ENCODE measurements around the gene RBM27. TPM values are rescaled to one million over a fixed set of nuclear protein-coding genes. Genes with fewer than 3 reads are reported as not detected.

RBM27 gene
- total RNA-seq, 1 experiment from 2014 or later: 22.5 TPM

DNA sequence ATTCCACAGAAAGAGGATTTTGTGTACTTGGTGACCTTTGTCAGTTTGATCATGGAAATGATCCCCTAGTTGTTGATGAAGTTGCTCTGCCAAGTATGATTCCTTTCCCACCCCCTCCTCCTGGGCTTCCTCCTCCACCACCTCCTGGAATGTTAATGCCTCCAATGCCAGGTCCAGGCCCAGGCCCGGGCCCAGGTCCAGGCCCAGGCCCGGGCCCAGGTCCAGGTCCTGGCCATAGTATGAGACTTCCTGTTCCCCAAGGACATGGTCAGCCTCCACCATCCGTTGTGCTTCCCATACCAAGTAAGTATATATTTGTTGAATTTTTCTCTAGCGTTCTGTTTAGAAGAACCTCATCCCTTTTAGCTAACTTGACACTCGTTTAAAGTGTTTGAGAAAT is 30.0 kb downstream of the RBM27 start:
- Histone ChIP-seq H3K4me1 (ENCODE audit: control insufficient read depth, insufficient read depth, low read length) (no peaks in the 10 kb centered on the region), H3K4me3 (ENCODE audit: low read depth in 2 of 2, low read length in 2 of 2) (no peak overlapping the region), H3K9me3 (ENCODE audit: control insufficient read depth, insufficient read depth, low read depth, low read length) (no peaks in the 10 kb centered on the region), H3K27me3 (ENCODE audit: control insufficient read depth, insufficient read depth, low read length) (no peaks in the 10 kb centered on the region), H3K36me3 (ENCODE audit: control insufficient read depth, insufficient read depth, low read length) (peaks cover 12% of the 10 kb centered on the region; the same call in 1 of the 2 replicates), H3K27ac (ENCODE audit: low read length) (no peak overlapping the region)
- no TSS peak for BruUV-seq (replicated peaks)
- ChIA-PET CTCF (no interaction called here), POLR2A (no interaction called here)
- DNase-seq (ENCODE audit: low read depth, low spot score): no peak
- ATAC-seq: no peak
- no peak for TF ChIP-seq SIN3A (IDR thresholded peaks at IDR 0.05; ENCODE audit: borderline replicate concordance, insufficient read depth, low read depth, low read length)
- intact Hi-C loops (cut with micrococcal nuclease; ENCODE audit: unreplicated experiment): no loop called here
- in situ Hi-C loops (cut with HindIII; ENCODE audit: low pct_unique_long_range_greater_than_20kb, low sequenced_read_pairs): no loop called here

DNA sequence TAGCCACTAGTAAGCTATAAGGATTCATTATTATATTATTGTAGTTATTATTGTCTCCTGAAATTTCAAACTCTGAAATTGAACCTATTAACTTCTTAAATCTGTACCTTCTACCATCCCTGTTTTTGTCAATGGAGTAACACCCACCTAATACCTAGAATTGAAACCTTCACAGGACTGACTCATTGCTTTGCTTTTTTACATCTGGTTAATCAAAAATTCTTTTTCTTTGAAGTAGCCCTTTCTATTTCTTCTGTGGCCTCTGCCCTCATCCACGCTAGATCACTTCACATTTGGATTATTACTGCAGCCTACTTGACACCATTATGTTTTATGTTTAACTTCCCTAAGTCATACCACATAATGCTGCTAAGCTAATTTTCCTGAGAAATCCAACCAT is 35.6 kb downstream of the RBM27 start:
- Histone ChIP-seq H3K36me3 (ENCODE audit: control insufficient read depth, insufficient read depth, low read length) (peaks cover 4% of the 10 kb centered on the region; the same call in 1 of the 2 replicates), H3K27ac (ENCODE audit: low read length) (no peak overlapping the region), H3K27me3 (ENCODE audit: control insufficient read depth, insufficient read depth, low read length) (no peaks in the 10 kb centered on the region), H3K4me3 (ENCODE audit: low read depth in 2 of 2, low read length in 2 of 2) (no peak overlapping the region), H3K9me3 (ENCODE audit: control insufficient read depth, insufficient read depth, low read depth, low read length) (no peaks in the 10 kb centered on the region), H3K4me1 (ENCODE audit: control insufficient read depth, insufficient read depth, low read length) (no peaks in the 10 kb centered on the region)
- CTCF ChIA-PET: no interaction called here
- POLR2A ChIA-PET: no interaction called here
- in situ Hi-C loops (cut with HindIII; ENCODE audit: low pct_unique_long_range_greater_than_20kb, low sequenced_read_pairs) (no loop called here), intact Hi-C loops (cut with micrococcal nuclease; ENCODE audit: unreplicated experiment) (no loop called here)
- TSS peak; percentile 38 for BruUV-seq (replicated peaks)
- ATAC-seq (no peak), DNase-seq (ENCODE audit: low read depth, low spot score) (no peak)
- TF ChIP-seq SIN3A (IDR thresholded peaks at IDR 0.05; ENCODE audit: borderline replicate concordance, insufficient read depth, low read depth, low read length): no peak
- TF ChIP-seq TCF7L2 (IDR thresholded peaks at IDR 0.05; ENCODE audit: low read depth, low read length): no peak
- TF ChIP-seq POLR2AphosphoS5 (IDR thresholded peaks at IDR 0.05; ENCODE audit: low read depth, low read length): no peak
- TF ChIP-seq, protein P1, sequence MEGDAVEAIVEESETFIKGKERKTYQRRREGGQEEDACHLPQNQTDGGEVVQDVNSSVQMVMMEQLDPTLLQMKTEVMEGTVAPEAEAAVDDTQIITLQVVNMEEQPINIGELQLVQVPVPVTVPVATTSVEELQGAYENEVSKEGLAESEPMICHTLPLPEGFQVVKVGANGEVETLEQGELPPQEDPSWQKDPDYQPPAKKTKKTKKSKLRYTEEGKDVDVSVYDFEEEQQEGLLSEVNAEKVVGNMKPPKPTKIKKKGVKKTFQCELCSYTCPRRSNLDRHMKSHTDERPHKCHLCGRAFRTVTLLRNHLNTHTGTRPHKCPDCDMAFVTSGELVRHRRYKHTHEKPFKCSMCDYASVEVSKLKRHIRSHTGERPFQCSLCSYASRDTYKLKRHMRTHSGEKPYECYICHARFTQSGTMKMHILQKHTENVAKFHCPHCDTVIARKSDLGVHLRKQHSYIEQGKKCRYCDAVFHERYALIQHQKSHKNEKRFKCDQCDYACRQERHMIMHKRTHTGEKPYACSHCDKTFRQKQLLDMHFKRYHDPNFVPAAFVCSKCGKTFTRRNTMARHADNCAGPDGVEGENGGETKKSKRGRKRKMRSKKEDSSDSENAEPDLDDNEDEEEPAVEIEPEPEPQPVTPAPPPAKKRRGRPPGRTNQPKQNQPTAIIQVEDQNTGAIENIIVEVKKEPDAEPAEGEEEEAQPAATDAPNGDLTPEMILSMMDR (IDR thresholded peaks at IDR 0.05): no peak
- TF ChIP-seq, protein P2, sequence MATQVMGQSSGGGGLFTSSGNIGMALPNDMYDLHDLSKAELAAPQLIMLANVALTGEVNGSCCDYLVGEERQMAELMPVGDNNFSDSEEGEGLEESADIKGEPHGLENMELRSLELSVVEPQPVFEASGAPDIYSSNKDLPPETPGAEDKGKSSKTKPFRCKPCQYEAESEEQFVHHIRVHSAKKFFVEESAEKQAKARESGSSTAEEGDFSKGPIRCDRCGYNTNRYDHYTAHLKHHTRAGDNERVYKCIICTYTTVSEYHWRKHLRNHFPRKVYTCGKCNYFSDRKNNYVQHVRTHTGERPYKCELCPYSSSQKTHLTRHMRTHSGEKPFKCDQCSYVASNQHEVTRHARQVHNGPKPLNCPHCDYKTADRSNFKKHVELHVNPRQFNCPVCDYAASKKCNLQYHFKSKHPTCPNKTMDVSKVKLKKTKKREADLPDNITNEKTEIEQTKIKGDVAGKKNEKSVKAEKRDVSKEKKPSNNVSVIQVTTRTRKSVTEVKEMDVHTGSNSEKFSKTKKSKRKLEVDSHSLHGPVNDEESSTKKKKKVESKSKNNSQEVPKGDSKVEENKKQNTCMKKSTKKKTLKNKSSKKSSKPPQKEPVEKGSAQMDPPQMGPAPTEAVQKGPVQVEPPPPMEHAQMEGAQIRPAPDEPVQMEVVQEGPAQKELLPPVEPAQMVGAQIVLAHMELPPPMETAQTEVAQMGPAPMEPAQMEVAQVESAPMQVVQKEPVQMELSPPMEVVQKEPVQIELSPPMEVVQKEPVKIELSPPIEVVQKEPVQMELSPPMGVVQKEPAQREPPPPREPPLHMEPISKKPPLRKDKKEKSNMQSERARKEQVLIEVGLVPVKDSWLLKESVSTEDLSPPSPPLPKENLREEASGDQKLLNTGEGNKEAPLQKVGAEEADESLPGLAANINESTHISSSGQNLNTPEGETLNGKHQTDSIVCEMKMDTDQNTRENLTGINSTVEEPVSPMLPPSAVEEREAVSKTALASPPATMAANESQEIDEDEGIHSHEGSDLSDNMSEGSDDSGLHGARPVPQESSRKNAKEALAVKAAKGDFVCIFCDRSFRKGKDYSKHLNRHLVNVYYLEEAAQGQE (IDR thresholded peaks at IDR 0.05; ENCODE audit: insufficient read depth in 1 of 2, low read depth in 2 of 2, low read length in 1 of 2): no peak

DNA sequence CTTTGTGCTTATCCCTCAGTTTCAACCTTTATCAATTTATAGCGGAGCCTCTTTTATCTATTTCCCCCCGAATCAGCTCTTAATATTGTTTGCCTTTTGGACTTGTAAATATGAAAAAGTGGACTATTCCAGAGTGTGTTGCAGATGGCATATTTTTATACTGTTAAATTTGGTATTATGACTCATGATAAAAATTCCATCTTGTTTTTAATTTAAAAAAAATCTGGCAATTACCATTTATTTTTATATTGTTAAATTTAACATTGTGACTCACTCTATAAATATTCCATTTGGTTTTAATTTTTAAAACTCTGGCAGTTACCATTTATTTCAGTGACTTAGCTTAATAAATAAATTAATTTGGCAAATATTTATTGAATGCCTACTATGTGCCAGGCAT is 37.5 kb downstream of the RBM27 start:
- no TSS peak for BruUV-seq (replicated peaks)
- POLR2A ChIA-PET: no interaction called here

More for the DNA sequence above, 37.5 kb downstream of the RBM27 start:
- in situ Hi-C loops (cut with HindIII; ENCODE audit: low pct_unique_long_range_greater_than_20kb, low sequenced_read_pairs) (no loop called here), intact Hi-C loops (cut with micrococcal nuclease; ENCODE audit: unreplicated experiment) (no loop called here)
- Histone ChIP-seq H3K27me3 (ENCODE audit: control insufficient read depth, insufficient read depth, low read length) (no peaks in the 10 kb centered on the region), H3K9me3 (ENCODE audit: control insufficient read depth, insufficient read depth, low read depth, low read length) (no peaks in the 10 kb centered on the region), H3K4me1 (ENCODE audit: control insufficient read depth, insufficient read depth, low read length) (no peaks in the 10 kb centered on the region), H3K27ac (ENCODE audit: low read length) (no peak overlapping the region), H3K36me3 (ENCODE audit: control insufficient read depth, insufficient read depth, low read length) (no peaks in the 10 kb centered on the region; the same call in 1 of the 2 replicates), H3K4me3 (ENCODE audit: low read depth in 2 of 2, low read length in 2 of 2) (no peak overlapping the region)
- ATAC-seq (no peak), DNase-seq (ENCODE audit: low read depth, low spot score) (no peak)
- TF ChIP-seq POLR2AphosphoS5 (IDR thresholded peaks at IDR 0.05; ENCODE audit: low read depth, low read length): no peak
- TF ChIP-seq, protein P2 (IDR thresholded peaks at IDR 0.05; ENCODE audit: insufficient read depth in 1 of 2, low read depth in 2 of 2, low read length in 1 of 2): no peak
- TF ChIP-seq TCF7L2 (IDR thresholded peaks at IDR 0.05; ENCODE audit: low read depth, low read length): no peak
- TF ChIP-seq, protein P1 (IDR thresholded peaks at IDR 0.05): no peak
- no peak for TF ChIP-seq SIN3A (IDR thresholded peaks at IDR 0.05; ENCODE audit: borderline replicate concordance, insufficient read depth, low read depth, low read length)
- CTCF ChIA-PET: no interaction called here

Data from Panc1 (cell line).